GM21576 (cell line): ENCODE results near the gene DAPK2.

ENCODE experiments used
- ATAC-seq: cut with Tn5 transposase; IDR thresholded peaks from one replicate; pipeline ENCODE4 v1.9.1; 2021; ENCODE audit warnings: mild to moderate bottlenecking, moderate library complexity; ENCODE audit not compliant: unreplicated experiment

The DAPK2 gene

GRCh38 chr15:63945007-63945788 lies 101.1 kb downstream of the DAPK2 start:
- ATAC-seq: no peak

GRCh38 chr15:63944681-63944955 lies 101.7 kb downstream of the DAPK2 start:
- ATAC-seq: no peak

GRCh38 chr15:63943829-63944680 lies 102.2 kb downstream of the DAPK2 start:
- no peak for ATAC-seq

GRCh38 chr15:63942486-63943365 lies 103.6 kb downstream of the DAPK2 start:
- ATAC-seq: no peak

- no peak for ATAC-seq
Measured at GRCh38 chr15:63941698-63942465, 104.4 kb downstream of the DAPK2 start.

- no peak for ATAC-seq
Measured at GRCh38 chr15:63940966-63941620, 105.2 kb downstream of the DAPK2 start.

GRCh38 chr15:63939531-63940130 lies 106.7 kb downstream of the DAPK2 start:
- ATAC-seq: no peak

GRCh38 chr15:63938486-63939061 lies 107.7 kb downstream of the DAPK2 start:
- no peak for ATAC-seq

- ATAC-seq: no peak
Measured at GRCh38 chr15:63933522-63933921, 112.8 kb downstream of the DAPK2 start.

- ATAC-seq: no peak
Measured at GRCh38 chr15:63931556-63931955, 114.7 kb downstream of the DAPK2 start.

- no peak for ATAC-seq
Measured at GRCh38 chr15:63930034-63930433, 116.3 kb downstream of the DAPK2 start.

GRCh38 chr15:63928185-63928842 lies 118.0 kb downstream of the DAPK2 start:
- ATAC-seq: no peak

GRCh38 chr15:63923993-63924950 lies 122.0 kb downstream of the DAPK2 start:
- no peak for ATAC-seq

- no peak for ATAC-seq
Measured at GRCh38 chr15:63922916-63923315, 123.4 kb downstream of the DAPK2 start.

- ATAC-seq: no peak
Measured at GRCh38 chr15:63922261-63922904, 123.9 kb downstream of the DAPK2 start.

- no peak for ATAC-seq
Measured at GRCh38 chr15:63920504-63921175, 125.6 kb downstream of the DAPK2 start.
